ENCODE measurements around the gene WWOX.
A peak's percentile ranks its signal among the peaks of the same experiment; 100 is the strongest.
"Not testable (repeated sequence)": the region's sequence is repeated elsewhere in the genome, so short reads cannot be mapped to it uniquely, and the experiment has no call there.

WWOX gene
- total RNA-seq, result 20.3 to 34.5 (median 27.7) reads per million in 4 donors

GRCh38 chr16:78099271-78100111 is at the start of gene WWOX:
WWOX (plus strand) TSS chr16:78099654.
- DNase-seq, result peak; percentile 94 to 99 (median 96)

DNA sequence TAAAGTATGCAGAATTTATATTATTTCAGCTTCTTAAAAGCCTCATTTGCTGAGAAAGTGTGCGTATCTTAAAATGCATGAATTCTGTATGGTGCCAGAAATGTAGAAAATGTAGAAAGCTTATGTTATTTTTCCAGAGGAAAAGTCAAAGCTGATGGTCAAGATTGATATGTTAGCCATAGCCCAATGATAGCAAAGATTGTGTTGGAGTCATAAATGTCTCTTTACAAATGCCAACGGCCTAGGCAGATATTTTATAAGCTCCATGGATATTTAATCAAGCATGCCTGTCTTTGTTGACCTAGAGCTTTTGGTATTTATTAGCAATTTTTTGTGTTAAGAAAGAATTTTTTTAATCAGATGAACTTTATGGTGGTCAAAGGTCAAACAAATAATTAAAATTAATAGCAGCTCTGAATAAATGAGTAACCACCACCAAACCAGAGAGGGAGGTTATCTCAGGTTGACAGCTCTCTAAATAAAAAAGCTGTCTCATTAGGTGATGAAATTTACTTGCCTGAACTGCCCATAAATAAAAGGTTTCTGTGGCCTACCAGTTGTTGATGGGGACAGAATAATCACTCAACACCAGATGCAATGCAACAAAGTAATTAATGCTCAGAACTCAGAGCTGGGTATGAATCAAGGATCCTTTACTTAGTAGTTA is 48.6 kb upstream of the WWOX start:
- DNase-seq, result no peak

GRCh38 chr16:78057803-78058564 is 41.5 kb upstream of the WWOX start:
- DNase-seq, result no peak

DNA sequence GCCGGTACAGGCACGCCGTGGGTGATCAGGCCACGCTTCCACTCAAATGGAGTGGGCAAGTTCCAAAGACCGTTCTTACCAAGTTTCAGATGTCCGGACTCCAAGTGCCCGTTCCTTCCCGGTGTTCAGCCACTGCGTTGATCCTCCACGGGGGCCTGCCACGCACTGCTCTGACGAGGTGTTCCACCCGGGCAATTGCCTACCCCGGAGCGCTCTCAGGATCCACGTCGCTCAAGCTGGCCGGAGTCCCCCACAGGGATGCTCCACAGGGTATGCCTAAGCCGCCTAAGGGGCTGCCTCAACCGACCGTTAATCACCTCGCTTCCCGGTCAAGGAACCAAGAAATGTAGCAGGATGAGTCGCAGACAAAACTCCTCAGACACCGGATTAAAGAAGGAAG is 39.6 kb upstream of the WWOX start:
- not testable (repeated sequence) for DNase-seq

GRCh38 chr16:78060295-78060694 is 39.2 kb upstream of the WWOX start:
- DNase-seq, result no peak

GRCh38 chr16:78060809-78061208 is 38.6 kb upstream of the WWOX start:
- no peak for DNase-seq

GRCh38 chr16:78065319-78065718 is 34.1 kb upstream of the WWOX start:
- DNase-seq, result no peak

DNA sequence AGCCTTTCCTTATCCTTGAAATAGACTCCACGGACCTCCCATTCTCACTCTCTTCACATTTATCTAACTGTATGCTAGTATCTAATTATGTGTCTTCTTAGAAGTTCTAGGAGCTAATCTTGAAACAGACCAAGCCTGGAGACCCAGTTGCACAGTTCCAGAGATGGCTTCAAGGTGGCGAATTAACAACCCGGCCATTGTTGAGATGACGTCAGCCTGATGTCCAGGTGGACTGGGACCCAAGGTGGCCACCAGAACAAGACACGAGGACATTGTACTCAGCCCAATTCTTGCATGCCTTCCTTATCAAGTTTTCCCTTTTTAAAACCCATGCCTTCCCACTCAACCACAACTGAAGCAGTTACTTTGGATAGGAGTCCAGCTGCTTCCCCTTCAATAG is 29.5 kb upstream of the WWOX start:
- no peak for DNase-seq

DNA sequence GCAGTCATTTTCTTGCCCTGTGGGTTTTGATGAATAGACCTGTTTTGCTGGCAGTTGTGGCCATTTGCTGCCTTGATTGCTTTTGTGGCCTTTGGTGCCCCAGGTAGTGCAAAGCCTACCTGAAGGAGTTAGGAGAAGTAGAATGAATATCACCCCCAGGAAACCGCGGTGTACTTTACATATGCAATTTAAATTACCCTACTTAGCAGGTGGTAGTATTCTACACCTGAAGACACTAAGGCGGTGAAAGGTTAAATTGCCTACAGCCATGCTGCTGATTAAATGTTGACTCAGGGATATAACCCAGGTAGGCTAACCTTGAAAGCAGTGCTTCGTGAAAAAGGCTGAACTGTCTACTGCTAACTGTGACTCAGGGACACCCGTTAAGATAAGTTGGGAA is 27.2 kb upstream of the WWOX start:
- no peak for DNase-seq

DNA sequence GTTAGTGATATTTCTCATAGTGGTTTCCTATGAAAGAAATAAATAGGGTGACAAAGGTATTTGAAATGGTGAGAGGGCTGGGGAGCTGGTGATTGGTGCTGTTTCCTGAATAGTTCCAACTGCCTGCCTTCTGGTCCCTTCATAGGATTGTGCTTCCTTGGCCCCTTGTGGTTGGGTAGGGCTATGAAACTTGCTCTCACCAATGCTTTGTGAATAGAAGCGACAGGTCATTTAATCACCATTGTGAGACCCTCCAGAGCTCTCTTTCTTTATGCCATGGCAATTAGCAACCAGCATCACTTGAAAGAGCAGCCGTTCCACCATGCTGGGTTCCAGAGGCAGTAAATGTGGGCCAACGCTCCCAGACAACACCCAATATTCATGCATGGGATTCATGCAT is 23.7 kb upstream of the WWOX start:
- no peak for DNase-seq

GRCh38 chr16:78081341-78081740 is 18.1 kb upstream of the WWOX start:
- DNase-seq, result no peak

DNA sequence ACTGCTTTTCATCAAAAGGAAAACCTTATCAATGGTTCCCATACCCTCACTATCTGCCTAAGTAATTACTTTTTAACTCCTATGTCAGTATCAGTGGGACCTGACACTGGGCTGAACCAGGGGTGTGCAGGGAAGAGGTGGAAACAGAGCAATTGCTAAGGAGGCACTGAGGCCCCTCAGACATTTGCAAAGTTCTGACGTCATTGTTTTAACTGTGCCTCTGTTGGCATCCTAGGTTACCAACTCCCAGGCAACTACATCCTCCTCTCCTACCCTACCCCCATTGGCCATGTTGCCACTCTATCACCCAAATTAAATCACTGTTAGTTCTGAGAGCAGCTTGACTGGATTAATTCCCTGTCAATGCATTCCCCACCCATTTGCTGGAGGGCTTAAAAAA is 8.0 kb upstream of the WWOX start:
- DNase-seq, result no peak

GRCh38 chr16:78092758-78093157 is 6.7 kb upstream of the WWOX start:
- no peak for DNase-seq

DNA sequence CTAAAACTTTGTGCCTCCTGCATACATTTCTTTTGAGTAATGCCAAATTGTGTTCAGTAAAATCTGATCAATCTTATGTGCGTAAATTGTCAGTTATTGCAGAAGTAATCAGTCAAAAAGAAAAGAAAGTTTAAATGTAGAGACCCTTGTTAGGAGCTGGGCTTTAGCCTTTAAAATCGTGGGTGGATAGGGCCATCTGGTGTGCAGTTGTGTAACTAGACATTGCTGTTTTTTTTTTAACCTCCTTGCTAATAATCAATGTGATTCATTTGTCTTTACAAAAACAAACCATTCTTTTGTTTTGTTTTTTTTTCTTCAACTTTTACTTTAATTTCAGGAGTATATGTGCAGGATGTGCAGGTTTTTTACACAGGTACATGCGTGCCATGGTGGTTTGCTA is 5.3 kb upstream of the WWOX start:
- DNase-seq, result no peak

DNA sequence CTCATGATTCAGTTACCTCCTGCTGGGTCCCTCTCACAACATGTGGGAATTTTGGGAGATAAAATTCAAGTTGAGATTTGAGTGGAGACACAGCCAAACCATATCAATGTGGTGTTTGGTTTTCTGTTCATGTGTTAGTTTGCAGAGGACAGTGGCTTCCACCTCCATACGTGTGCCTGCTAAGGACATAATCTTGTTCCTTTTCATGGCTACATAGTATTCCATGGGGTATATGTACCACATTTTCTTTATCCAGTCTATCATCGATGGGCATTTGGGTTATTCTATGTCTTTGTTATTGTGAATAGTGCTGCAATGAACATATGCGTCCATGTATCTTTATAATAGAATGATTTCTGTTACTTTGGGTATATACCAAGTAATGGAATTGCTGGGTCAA is 4.5 kb upstream of the WWOX start:
- DNase-seq, result no peak

DNA sequence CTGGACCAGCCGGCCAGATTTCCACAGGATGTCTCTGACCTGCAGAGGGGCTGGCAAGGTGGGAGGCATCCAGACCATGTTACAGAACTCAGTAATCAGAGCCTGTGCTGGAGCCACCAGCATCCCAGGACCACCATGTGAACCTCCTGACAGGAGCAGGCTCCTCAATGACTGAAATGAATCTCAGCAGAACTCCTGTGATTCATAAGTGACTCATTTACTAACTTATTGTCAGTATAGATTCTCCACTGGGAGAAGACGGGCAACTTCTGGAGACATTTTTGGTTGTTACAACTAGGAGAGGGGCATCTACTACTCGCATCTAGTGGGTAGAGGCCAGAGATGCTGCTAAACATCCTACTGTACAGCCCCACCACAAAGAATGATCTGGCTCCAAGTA is 3.1 kb upstream of the WWOX start:
- DNase-seq, result no peak

GRCh38 chr16:78097548-78097947 is 1.9 kb upstream of the WWOX start:
- DNase-seq, result peak in 1 of 5 donors; percentile 10

DNA sequence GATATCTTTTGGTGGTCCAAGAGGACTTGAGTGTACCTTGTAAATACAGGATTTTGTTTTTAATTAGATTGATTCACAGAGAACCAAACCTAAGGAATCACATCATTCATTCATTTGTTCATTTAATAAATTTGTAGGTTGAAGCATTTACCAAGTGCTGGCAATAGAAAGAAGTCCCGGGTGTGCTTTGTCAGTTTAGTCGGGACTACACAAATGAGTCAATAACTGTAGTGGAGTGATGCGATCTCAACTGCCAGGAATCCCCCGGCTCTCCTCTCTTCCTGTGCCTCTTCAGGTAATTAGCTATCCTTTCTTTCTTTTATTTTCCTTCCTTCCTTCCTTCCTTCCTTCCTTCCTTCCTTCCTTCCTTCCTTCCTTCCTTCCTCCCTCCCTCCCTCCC is 1.4 kb upstream of the WWOX start:
- peak in 1 of 5 donors; percentile 70 for DNase-seq

DNA sequence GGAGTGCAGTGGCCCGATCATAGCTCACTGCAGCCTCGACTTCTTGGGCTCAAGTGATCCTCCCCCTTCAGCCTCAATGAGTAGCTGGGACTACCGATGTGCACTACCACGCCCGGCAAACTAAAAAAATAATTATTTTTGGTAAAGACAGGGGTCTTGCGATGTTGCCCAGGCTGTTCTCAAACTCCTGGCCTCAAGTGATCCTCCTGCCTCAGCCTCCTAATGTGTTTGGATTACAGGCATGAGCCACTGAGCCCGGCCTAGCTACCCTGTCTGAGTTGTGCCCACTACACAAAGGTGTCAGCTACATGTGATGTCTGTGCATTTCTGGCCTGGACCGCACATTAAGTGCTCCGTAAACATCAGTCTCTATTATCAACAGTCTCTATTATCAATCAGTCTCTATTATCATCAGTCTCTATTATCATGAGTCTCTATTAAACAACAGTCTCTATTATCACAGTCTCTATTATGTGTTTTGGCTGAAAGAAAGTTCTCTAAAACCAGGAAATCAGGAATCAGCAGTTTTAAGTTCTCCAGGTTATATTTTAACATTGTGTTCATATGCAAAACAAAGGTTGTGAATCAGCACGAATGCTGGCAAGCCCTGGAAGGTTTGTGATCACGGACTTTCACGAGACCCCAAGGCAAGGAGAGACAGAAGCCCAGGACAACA is 721 bp upstream of the WWOX start:
- no peak for DNase-seq

DNA sequence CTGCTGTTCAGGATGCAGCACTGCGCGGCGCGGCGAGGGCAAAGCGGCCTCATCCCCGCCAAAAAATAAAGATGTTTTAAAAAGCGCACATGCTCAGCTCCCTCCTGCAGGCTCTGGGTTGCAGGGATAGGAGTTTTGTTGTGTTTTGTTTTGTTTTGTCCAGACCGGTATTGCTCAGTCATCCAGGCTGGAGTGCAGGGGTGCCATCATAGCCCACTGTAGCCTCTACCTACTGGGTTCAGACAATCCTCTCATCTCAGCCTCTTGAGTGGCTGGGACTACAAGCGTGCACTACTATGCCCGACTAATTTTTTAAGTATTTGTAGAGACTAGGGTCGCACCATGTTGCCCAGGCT is 636 bp downstream of the WWOX start:
- DNase-seq, result no peak

GRCh38 chr16:78102122-78102660 is 2.7 kb downstream of the WWOX start:
- no peak for DNase-seq

- DNase-seq, result no peak
These were observed 3.4 kb downstream of the WWOX start for GRCh38 chr16:78102865-78103264.

- DNase-seq, result no peak
These were observed 6.1 kb downstream of the WWOX start for GRCh38 chr16:78105517-78105916.

All from T-helper 1 cell (primary cell).